ENCODE measurements around the gene ANKRD65.

ANKRD65 gene

DNA sequence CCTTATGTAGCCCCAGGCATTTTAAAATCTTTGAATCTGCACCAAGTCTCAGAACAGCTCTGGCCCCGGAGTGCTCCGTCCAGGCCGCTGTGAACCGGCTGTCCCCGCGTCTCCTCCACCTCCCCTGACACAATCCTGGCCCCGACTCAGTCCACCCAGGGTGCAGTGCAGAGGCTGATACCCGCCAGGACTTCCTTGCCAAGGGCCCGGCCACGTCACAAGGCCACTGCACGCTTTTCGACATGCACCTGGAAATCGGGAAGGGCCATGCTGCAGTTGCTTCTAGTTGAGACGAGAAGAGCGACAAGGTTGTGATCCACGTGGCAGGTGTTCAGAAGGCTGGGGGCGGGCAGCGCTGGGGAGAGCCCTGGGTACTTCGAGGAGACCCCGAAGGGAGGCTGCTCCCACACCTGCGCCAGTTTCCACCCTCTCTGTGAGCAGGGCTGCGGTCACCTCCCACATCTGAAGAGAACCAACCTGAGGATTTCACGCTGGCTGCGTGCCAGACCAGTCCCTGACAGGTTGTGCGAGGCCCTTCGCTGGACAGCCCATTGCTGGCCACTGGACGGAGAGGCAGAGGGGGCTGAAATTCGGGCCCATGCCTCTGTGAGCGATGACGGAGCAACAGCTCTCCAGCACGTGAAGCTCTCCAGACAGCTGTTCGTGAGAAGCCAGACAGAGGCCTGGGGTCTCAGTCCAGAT lies 21.1 kb upstream of the ANKRD65 start:
- no peak for DNase-seq (ENCODE audit: low read depth, low spot score)

DNA sequence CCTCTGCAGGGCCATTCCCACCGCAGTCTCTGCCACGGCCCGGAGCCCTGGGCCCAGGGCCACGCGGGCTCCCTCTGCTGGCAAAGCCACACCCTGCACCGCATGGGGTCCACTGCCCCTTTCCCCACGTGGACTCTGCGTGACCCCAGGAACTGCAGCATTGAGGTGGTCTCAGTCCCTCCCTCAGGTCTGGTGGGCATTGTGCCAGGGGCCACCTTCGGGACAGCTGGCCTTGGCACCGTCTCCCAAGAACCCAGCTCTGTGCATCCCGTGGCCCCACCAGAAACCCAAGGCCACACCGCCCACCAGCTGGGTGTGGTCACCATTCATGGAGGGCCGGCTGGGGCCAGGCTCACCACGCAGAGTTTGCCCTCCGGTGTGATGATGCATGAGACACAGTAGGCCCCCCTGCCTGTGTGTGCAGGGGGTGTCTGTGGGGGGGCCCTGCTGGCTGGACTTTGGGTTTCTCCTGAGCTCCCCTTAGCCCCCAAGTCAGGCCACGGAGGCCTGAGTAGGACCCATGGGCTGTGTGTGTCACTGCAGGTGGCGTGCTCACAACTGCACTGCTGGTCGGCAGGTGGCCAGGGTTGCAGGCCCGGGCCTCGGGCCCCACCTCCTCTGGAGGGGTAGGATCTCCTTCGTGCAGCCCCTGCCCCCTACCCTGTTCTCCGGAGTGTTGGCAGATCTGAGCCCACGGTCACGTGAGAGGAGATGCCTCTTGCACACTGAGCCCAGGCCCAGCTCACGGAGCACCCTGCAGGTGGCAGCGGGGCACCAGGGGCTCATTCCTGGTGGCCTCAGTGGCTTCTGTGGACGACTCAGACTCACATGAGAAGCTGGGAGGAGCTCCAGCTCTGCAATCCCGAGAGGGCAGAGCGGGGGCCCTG lies 20.2 kb upstream of the ANKRD65 start:
- no peak for DNase-seq (ENCODE audit: low read depth, low spot score)

DNA sequence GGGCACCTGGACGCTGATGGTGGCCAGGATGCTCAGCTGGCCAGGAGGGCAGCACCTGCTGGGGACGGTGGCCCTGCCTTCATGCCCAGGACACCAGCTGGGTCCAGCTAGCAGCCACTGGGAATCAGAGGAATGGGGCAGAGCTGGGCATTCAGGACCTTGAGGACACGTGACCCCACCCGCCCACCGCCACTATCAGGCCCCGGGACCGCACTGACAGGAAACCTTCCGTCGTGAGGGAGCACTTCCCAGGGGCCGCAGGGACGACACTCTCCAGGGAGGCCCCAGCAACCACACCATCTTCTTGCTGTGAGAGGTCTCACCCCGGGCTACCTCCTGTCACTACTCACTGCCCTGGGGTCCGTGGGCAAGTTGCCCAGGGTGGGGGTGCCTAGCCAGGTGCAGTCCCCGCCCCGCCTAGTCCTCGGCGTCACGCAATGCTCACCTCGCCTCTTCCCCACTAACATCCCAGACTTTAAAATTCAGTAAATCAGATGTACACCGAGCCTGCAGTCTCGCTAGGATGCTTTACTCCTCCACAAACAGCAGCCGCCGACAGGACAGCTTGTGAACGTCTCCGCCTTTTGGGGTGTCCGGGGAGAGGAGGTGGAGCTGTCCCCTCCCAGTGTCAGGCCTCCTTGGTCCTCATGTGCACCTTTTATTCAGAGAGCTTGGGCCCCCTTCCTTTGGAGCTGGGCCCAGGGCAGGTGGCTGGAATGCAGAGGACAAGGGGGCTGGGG lies 19.4 kb upstream of the ANKRD65 start:
- DNase-seq (ENCODE audit: low read depth, low spot score), result no peak

DNA sequence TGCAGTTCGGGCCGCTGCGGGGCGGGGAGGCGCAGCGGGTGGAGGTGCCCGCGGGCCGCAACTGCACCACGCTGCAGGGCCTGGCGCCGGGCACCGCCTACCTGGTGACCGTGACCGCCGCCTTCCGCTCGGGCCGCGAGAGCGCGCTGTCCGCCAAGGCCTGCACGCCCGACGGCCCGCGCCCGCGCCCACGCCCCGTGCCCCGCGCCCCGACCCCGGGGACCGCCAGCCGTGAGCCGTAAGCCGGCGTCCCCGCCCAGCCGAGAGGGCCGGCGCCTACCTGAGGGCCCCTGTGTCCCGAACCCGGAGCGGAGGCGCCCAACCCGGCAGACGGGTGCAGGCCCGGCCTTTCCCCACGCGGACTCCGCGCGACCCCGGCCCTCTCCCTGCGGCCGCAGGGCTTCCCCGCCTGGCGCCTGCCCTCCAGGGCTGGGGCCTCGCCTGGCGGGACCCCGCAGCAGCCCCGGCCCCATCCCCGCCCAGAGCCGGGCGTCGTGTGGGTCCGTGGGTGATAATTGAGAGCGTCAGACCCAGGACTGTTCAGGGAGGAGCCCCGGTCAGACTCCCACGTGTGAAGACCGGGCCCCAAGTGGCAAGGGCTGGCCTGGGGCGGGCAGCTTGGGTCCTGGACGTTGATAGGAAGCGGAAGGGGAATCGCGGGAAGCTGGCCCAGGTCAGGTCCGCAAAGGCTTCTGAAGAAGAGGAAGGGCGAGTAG lies 18.6 kb upstream of the ANKRD65 start:
- DNase-seq (ENCODE audit: low read depth, low spot score), result no peak

DNA sequence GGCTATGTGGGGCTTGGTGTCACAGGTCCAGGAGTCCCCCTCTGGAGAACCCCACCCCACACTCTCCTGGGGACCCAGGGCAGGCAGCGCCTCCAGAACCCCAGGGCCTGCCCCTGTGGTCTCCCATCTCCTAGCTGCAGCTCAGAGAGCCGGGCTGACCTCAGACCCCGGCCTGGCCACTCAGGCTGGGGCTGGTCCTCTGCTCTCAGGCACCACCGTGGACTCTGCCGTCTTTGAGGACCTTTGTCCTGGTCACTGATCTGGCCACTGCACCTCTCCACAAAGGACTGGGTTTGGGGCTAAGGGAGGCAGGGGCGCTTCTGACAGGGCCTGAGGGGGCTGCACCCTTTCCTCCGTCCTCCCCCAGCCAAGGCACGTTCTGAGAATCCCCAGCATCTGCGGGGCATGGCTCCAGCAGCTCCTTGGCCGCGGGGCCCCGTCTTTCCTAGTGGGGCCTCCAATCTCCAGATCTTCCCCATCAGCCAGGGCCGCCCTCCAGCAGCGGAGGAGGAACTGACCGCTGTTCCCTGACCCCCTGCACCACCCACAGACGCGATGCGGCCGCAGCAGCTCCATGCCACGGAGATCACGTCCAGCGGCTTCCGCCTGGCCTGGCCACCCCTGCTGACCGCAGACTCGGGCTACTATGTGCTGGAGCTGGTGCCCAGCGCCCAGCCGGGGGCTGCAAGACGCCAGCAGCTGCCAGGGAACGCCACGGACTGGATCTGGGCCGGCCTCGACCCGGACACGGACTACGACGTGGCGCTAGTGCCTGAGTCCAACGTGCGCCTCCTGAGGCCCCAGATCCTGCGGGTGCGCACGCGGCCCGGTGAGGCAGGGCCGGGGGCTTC lies 17.7 kb upstream of the ANKRD65 start:
- no peak for DNase-seq (ENCODE audit: low read depth, low spot score)

DNA sequence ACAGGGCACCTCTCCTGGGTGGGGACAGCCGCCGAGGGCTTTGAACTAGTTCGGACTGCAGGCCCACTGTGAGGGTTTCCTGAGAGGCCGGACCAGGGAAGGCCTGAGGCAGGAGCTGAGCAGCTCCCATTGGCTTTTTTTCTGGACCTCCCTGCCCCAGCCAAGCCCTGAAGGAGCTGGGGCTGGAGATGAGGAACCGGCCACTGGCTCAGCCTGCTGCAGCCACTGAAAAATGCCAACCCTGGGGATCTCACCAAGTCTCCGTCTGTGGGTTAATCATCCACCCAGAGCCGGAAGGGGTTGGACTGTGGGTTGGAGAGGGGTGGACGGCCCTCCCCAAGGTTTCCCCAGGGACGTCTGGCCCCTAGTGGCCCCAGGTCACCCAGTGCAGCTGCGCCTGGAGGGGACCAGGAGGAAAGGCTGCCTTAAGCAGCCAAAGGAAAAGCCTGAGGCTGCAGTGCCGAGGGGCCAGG lies 16.9 kb upstream of the ANKRD65 start:
- DNase-seq (ENCODE audit: low read depth, low spot score), result no peak

DNA sequence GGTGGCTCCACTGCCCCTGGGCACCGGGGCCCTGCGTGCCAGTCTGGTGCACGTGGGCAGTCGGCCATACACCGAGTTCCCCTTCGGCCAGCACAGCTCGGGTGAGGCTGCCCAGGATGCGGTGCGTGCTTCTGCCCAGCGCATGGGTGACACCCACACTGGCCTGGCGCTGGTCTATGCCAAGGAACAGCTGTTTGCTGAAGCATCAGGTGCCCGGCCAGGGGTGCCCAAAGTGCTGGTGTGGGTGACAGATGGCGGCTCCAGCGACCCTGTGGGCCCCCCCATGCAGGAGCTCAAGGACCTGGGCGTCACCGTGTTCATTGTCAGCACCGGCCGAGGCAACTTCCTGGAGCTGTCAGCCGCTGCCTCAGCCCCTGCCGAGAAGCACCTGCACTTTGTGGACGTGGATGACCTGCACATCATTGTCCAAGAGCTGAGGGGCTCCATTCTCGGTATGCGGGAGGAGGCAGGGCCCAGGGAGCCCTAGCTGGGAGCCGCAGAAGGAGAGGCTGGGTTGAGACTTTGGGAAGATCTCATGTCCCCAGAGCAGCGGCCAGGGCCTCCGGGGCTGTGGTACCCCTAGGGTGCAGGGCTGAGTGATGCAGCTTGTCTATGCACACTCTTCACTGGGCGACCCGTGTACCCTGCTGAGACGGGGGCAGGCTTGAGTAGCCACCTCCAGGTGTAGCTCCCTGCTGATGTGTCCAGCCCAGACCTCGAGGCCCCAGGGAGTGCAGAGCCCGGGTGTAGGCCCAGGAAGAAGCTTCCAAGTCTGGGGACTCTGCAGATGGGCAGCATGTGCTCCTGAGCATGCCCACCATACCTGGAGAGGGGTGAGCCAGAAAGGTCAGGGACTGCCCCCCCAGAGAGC lies 16.2 kb upstream of the ANKRD65 start:
- no peak for DNase-seq (ENCODE audit: low read depth, low spot score)

DNA sequence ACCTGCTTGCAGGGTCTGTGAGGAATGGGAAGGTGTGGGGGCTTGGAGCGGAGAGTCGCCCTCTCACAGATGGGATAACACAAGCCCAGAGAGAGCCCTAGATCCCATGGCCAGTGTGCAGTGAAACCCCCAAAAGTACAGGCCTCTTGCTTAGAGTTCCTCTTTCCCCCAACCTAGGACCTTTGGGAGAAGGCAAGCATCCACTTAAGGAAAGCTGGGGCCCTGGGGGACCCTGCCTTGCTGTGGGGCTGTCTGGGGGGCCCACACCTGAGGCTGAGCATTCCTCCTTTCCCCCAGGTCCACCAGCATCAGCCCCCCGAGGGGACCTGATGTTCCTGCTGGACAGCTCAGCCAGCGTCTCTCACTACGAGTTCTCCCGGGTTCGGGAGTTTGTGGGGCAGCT lies 15.6 kb upstream of the ANKRD65 start:
- DNase-seq (ENCODE audit: low read depth, low spot score), result no peak

DNA sequence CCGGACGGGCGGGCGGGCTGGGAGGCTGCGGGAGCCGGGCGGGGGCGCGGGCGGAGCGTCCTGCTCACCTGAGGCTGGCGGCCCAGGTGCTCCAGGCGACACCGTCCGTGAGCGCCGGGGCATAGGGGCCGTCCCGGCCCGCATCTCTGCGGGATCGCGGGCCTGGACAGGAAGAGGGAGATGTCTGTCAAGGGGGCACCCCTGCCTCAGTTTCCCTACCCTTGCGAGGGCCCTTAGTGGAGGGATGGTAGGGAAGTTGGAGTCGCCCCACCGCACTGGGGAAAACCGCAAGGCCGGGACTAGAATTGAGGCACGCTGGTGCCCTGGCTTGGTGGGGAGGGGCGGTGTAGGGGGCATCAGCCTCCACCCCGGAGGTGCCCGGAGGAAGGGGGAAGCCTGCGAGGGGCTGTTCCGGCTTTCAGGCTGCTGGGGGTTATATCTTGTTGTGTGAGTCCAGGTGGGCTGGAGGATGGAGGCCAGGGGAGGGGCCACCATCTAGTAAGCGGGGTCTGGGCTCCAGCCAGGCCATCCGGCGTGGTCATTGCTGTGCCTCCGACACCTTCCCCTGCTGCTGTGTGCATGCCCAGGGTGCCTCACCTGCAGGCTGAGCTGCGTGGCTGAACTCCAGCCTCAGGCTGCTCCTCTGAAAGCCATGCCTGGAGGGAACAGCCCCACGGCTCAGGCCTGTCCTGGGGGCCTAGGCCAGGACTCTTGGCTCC lies 15.0 kb upstream of the ANKRD65 start:
- no peak for DNase-seq (ENCODE audit: low read depth, low spot score)

DNA sequence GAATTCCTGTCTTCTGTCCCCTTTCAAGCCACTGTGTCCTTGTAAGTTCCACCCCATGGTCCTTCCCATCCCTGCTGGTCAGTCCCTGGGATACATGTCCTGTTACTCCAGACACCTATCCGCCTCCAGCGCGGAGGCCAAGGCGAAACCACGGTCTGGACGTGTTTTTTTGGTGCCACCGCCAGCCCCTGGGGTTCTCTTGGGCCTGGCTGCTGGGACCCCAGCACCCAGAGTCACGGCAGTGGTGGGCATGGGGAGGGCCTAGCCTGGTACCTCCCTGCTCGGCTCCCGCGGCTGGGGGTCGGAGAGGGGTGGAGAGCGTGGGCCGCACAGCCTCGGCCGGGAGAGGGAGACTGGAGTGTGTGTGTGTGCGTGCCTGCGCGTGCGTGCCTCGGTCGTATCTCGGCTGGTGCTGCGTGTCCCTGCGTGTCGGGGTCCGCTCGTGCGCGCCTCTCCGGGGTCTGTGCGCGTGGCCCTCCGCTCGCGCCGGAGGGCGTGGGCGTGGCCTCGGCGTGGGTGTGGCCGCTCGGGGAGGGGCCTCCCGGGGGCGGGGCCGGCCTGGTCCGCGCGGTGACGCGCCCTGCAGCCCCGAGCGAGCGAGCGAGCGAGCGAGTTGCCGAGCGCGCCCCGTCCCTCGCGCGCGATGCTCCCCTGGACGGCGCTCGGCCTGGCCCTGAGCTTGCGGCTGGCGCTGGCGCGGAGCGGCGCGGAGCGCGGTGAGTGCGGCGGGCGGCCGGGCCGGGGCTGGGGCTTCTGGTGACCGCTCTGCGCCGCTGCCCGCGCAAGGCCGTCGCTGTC lies 14.2 kb upstream of the ANKRD65 start, which contains the start of gene VWA1:
Gene VWA1, plus strand, starts transcription at position 585 of the 798 bp plus-strand sequence. Its CDS starts 59 bp downstream, at position 644.
- DNase-seq (ENCODE audit: low read depth, low spot score), result no peak

DNA sequence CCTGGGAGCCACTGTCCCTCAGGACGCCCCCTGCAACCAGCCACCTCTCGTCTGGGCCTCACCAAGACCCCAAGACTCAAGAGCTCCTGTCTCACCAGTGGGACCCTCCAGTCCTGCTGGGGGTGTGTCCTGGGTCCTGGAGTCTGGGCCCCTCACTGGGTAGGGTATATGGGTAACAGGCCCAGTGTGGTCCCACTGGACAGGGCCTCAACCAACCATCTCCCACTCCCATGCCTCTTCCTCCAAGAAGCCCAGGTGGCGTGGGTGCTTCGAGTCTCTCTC lies 13.7 kb upstream of the ANKRD65 start:
- DNase-seq (ENCODE audit: low read depth, low spot score), result no peak

DNA sequence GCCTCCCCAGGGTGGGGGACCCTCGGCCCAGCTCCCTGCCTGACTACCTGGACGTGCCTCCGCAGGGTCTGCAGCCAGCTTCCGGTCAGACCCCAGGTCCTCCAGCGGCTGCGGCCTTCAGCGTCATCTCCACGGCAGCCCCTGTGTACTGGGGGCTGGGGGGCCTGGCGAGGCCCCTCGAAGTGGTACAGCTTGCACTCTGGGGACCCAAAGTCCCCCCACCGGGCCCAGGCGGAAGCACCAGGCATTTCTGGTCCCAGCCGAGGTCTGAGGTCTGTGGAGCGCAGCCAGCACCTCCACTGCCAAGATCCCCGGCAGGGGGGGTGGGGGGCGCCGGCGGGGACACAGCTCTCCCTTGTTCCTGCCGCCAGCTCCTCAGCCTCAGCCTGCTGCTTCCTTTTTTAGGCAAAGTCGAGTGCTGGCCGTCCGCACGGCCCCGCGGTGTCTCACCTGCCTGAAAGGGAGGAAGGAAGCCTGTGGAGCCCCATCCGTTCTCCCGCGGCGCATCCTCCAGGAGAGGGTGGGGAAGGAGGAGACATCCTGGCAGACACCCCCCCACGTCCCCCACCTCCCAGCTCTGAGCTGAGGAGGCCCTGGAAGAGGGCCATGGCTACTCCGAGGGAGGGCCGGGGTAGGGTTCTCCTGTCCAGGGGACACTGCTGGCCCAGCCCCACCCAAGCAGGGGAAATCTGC lies 13.2 kb upstream of the ANKRD65 start:
- DNase-seq (ENCODE audit: low read depth, low spot score), result no peak

DNA sequence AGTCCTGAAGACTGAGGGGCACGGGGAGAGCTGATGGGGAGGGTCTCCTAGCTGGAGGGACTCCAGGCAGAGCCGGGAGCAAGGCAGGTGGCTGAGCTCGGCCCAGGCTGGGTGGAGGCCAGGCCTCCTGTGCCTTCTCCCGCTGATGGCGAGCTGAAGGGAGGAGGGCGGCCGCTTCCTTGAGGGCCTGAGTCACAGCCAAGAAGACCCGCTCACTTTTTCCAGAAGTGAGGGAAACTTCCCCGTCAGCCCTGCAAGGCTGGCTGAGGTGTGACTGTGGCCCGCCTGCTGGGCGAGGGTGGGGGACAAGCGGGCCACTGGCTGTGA lies 12.7 kb upstream of the ANKRD65 start:
- no peak for DNase-seq (ENCODE audit: low read depth, low spot score)

DNA sequence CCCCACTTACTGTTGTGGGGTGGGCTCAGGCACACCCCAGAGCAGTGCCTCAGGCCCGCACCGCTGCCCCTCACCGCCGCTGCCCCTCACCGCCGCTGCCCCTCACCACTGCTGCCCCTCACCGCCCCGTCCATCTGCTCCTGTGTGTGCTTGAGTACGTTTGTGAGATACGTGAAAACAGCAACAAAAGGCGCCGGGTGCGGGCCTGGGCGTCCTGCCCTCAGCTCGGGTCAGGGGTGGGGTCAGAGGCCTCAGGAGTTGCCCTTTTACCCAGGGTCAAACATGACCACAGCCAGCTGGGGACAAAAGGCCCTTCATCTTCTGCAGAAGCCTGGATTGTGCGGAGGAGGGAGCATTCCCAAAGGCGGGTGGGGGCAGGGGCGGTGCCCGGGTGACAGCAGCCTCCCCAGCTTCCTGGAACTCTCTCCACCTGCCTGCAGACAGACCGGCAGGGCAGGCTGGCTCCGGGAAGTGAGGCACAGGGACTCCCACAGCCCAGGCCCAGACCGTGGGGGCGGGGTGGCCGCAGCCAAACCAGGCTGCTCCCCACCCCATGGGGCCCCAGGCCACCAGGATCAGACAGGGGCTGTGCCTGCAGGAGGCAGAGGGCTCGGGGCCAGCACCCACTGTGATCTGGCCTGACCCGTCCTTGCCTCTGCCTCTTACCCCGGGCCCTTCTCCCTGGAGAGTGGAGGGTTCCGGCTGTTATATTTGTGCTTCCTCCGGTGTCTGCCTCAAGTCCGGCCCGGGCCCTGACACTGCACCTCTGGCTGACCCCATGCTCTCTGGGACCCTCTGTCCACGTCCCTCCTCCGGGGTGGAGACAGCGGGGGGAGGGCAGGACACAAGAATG lies 12.1 kb upstream of the ANKRD65 start:
- DNase-seq (ENCODE audit: low read depth, low spot score), result no peak

DNA sequence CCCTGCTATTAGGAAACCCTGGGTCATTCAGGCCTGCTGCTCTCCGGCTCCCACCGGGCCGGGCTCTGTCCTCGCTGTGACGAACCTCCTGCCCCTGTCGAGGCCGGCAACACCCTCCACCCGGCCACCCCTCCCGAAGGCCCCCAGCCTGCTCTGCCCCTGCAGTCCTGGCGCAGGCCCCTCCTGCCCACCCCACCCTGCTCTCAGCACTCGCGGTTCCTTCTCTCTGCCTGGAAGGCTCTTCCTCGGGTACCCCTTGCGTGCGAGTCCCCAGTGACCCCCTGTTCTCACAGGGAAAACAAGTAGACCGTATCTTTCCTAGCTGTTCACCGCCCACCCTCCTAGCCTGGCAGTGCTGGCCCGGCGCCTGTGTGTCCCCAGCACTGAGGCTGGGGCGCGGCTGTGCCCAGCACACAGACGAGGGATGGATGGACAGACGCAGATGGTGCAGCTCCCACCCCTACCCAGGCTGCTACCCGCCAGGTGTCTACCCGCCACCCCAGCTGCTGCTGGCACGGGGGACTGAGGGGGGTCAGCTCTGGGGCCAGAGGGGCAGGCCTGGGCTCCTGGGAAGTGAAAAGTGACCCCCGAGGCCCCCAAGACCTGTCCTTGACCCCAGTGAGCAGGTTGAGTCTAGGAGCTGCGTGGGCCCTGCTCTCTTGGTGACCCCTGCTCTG lies 11.3 kb upstream of the ANKRD65 start:
- no peak for DNase-seq (ENCODE audit: low read depth, low spot score)

DNA sequence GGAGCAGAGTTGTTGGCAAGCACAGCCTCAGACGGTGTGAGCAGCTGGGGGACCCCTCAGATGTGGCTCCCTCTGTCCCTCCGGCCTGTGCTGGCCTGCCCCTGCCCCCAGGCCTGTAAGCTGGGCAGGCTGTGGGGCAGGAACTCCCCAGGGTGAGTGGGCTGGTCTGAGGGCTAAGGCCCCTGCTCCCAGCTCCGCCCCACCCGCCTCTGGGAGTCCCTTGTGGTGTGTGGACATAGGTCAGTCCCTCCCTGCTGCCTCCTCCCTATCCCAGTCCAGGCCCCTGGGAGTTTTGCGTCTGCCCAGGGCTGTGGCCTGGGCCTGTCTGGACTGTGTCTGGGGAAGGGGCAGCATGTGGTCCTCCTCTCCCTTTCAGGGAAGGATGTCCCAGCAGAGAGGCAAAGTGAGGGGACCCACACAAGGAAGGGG lies 10.8 kb upstream of the ANKRD65 start:
- DNase-seq (ENCODE audit: low read depth, low spot score), result no peak
